Liver (tissue), 3 donors: ENCODE measurements around the gene TSTD1.

ENCODE experiments used
- ATF3 ChIP-seq: IDR thresholded peaks from 2 replicates; pipeline ENCODE4 v1.6.1; 2016; ENCODE audit warnings: antibody characterized with exemption
- CTCF ChIP-seq: fragments of 150-350 bp; IDR thresholded peaks from 2 replicates; pipeline ENCODE4 v1.5.1; 2017; ENCODE audit warnings: improper control_type of control experiment, low read depth, low read length; ENCODE audit not compliant: missing input control
- EGR1 ChIP-seq, 2 donors: IDR thresholded peaks; 2 replicates each; pipeline ENCODE4 v1.6.1; 2016 to 2018; ENCODE audit warnings: antibody characterized with exemption in 2 of 2, low read depth in 2 of 2
- JUND ChIP-seq, 2 donors: IDR thresholded peaks; 2 replicates each; pipeline ENCODE4 v1.6.1; 2016; ENCODE audit warnings: antibody characterized with exemption in 2 of 2
- YY1 ChIP-seq: IDR thresholded peaks from 2 replicates; pipeline ENCODE4 v1.6.1; 2016; ENCODE audit warnings: antibody characterized with exemption, mild to moderate bottlenecking
- donor health status: healthy.
- donor health status: healthy.

- TF ChIP-seq CTCF (no peak), ATF3 (no peak), JUND (IDR thresholded peaks at IDR 0.05) (no peak), EGR1 (IDR thresholded peaks at IDR 0.05; ENCODE audit: low read depth in 2 of 2) (no peak), YY1 (no peak)
Observed at GRCh38 chr1:161051219-161051618, 12.5 kb upstream of the TSTD1 start.
